Measurements from ENCODE around the gene CCDC88B.
"Not testable (repeated sequence)": the region's sequence is repeated elsewhere in the genome, so short reads cannot be mapped to it uniquely, and the experiment has no call there.

The CCDC88B gene

DNA sequence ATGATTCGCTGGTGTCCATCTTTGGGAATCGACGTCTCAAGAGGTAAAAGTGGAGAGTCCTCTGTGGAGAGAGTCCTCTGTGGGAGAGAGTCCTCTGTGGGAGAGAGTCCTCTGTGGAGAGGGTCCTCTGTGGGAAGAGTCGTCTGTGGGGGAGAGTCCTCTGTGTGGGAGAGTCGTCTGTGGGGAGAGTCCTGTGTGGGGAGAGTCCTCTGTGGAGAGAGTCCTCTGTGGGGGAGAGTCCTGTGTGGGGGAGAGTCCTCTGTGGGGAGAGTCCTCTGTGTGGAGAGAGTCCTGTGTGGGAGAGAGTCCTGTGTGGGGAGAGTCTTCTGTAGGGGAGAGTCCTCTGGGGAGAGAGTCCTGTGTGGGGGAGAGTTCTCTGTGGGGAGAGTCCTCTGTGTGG, 19.0 kb upstream of the CCDC88B start:
- no peaks in the 10 kb centered on the region for H3K27me3 ChIP-seq (replicated peaks; ENCODE audit: control insufficient read depth, insufficient read depth, low read length)
- no peak for DNase-seq (ENCODE audit: extremely low read depth, insufficient read length)
- H3K36me3 ChIP-seq (ENCODE audit: control insufficient read depth, insufficient read depth, low read length) = peaks cover 21% of the 10 kb centered on the region
- TF ChIP-seq, protein P1, sequence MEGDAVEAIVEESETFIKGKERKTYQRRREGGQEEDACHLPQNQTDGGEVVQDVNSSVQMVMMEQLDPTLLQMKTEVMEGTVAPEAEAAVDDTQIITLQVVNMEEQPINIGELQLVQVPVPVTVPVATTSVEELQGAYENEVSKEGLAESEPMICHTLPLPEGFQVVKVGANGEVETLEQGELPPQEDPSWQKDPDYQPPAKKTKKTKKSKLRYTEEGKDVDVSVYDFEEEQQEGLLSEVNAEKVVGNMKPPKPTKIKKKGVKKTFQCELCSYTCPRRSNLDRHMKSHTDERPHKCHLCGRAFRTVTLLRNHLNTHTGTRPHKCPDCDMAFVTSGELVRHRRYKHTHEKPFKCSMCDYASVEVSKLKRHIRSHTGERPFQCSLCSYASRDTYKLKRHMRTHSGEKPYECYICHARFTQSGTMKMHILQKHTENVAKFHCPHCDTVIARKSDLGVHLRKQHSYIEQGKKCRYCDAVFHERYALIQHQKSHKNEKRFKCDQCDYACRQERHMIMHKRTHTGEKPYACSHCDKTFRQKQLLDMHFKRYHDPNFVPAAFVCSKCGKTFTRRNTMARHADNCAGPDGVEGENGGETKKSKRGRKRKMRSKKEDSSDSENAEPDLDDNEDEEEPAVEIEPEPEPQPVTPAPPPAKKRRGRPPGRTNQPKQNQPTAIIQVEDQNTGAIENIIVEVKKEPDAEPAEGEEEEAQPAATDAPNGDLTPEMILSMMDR (IDR thresholded peaks at IDR 0.05; ENCODE audit: insufficient read depth, low read length, poor library complexity, severe bottlenecking) = no peak
- H3K4me3 ChIP-seq (replicated peaks; ENCODE audit: low read depth, low read length) = no peak overlapping the region

- H3K27me3 ChIP-seq (replicated peaks; ENCODE audit: control insufficient read depth, insufficient read depth, low read length) = no peaks in the 10 kb centered on the region
- no peak overlapping the region for H3K4me3 ChIP-seq (replicated peaks; ENCODE audit: low read depth, low read length)
- H3K36me3 ChIP-seq (ENCODE audit: control insufficient read depth, insufficient read depth, low read length) = peaks cover 19% of the 10 kb centered on the region
- no peak for DNase-seq (ENCODE audit: extremely low read depth, insufficient read length)
- TF ChIP-seq, protein P1 (IDR thresholded peaks at IDR 0.05; ENCODE audit: insufficient read depth, low read length, poor library complexity, severe bottlenecking) = no peak
Measured at GRCh38 chr11:64321533-64321932, 18.5 kb upstream of the CCDC88B start.

DNA sequence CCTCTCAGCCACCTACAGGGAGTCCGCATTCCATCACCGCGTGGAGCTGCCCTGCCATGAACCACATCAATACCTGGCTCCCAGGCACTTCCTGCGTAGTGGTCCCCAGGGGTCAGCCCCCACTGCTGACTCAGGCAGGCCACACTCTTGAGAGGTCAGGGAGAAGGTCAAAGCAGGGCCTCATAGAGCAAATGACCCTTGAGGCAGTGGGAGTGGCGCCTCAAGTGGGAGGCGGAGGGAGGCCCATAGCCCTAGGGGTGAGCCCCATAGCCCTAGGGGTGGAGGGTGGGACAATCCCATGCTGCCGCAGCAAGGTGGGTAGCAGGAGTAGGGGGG, 17.1 kb upstream of the CCDC88B start:
- peaks cover 19% of the 10 kb centered on the region for H3K36me3 ChIP-seq (ENCODE audit: control insufficient read depth, insufficient read depth, low read length)
- no peaks in the 10 kb centered on the region for H3K27me3 ChIP-seq (replicated peaks; ENCODE audit: control insufficient read depth, insufficient read depth, low read length)
- no peak overlapping the region for H3K4me3 ChIP-seq (replicated peaks; ENCODE audit: low read depth, low read length)
- DNase-seq (ENCODE audit: extremely low read depth, insufficient read length) = no peak
- TF ChIP-seq, protein P1 (IDR thresholded peaks at IDR 0.05; ENCODE audit: insufficient read depth, low read length, poor library complexity, severe bottlenecking) = no peak

- TF ChIP-seq, protein P1 (IDR thresholded peaks at IDR 0.05; ENCODE audit: insufficient read depth, low read length, poor library complexity, severe bottlenecking) = no peak
- no peak overlapping the region for H3K4me3 ChIP-seq (replicated peaks; ENCODE audit: low read depth, low read length)
- no peak for DNase-seq (ENCODE audit: extremely low read depth, insufficient read length)
- H3K36me3 ChIP-seq (ENCODE audit: control insufficient read depth, insufficient read depth, low read length) = peaks cover 19% of the 10 kb centered on the region
- H3K27me3 ChIP-seq (replicated peaks; ENCODE audit: control insufficient read depth, insufficient read depth, low read length) = no peaks in the 10 kb centered on the region
Measured at GRCh38 chr11:64323373-64323772, 16.6 kb upstream of the CCDC88B start.

- not testable (repeated sequence) for H3K4me3 ChIP-seq (replicated peaks; ENCODE audit: low read depth, low read length); DNase-seq (ENCODE audit: extremely low read depth, insufficient read length); H3K27me3 ChIP-seq (replicated peaks; ENCODE audit: control insufficient read depth, insufficient read depth, low read length)
- peaks cover 19% of the 10 kb centered on the region for H3K36me3 ChIP-seq (ENCODE audit: control insufficient read depth, insufficient read depth, low read length)
Measured at GRCh38 chr11:64323984-64324383, 16.0 kb upstream of the CCDC88B start.

DNA sequence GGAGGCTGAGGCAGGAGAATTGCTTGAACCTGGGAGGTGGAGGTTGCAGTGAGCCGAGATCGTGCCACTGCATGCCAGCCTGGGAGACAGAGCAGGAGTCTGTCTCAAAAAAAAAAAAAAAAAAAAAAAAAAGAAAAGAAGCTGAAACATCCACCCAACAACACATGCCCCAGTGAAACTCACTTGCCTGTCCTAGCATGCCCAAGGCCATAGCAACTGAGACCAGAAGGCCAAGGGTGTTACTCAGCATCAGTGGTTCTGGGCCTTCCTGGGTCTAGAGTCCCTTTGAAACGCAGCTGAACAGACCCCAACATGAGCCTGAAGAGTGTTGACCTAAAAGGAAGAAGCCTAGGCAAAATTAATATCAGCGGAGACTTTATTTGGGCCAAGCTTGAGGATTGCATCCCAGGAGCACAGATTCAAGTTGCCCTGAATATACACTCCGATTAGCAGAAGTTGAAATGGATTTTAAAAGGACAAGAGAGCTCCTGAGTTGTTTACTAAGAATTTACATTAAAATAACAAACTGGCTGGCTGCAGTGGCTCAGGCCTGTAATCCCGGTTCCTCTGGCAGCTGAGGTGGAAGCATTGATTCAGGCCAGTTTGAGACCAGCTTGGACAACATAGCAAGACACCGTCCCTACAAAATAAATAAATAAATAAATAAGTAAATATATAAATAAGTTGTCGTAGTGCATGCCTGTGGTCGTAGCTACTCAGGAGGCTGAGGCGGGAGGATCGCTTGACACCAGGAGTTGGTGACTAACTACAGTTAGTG, 15.1 kb upstream of the CCDC88B start:
- no peak for DNase-seq (ENCODE audit: extremely low read depth, insufficient read length)
- TF ChIP-seq, protein P1 (IDR thresholded peaks at IDR 0.05; ENCODE audit: insufficient read depth, low read length, poor library complexity, severe bottlenecking) = no peak
- H3K27me3 ChIP-seq (replicated peaks; ENCODE audit: control insufficient read depth, insufficient read depth, low read length) = no peaks in the 10 kb centered on the region
- peaks cover 19% of the 10 kb centered on the region for H3K36me3 ChIP-seq (ENCODE audit: control insufficient read depth, insufficient read depth, low read length)
- no peak overlapping the region for H3K4me3 ChIP-seq (replicated peaks; ENCODE audit: low read depth, low read length)

Measured in GM06990 (cell line).